Measurements from ENCODE around the gene KLHL26.

The KLHL26 gene

DNA sequence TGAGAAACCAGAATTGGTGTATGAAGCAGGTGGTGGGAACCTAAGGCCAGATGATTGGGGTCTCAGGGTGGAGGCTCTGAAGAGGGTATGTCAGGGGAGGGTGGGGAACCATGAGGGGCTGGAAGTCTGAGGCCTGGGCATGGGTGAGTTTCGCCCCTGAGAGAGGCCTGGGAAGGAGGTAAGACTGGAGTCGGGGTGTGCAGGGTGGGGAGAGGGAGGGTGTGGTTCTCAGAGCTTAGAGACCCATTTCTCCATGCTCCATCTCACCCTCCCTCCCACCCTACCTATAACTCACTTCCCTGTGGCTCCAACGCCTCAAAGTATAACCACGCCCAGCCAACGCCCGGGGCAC, 1.0 kb upstream of the KLHL26 start:
- Histone ChIP-seq H4K20me1 (ENCODE audit: insufficient read depth, low read length) (no peaks in the 10 kb centered on the region), H3K36me3 (replicated peaks; ENCODE audit: insufficient read depth, low read length) (no peaks in the 10 kb centered on the region), H3F3A (ENCODE audit: insufficient read depth, low read length) (no peaks in the 10 kb centered on the region), H3K9ac (ENCODE audit: low read length) (no peak overlapping the region), H2AFZ (ENCODE audit: low read length) (no peak overlapping the region), H3K9me2 (replicated peaks; ENCODE audit: insufficient read depth, low read length) (no peaks in the 10 kb centered on the region), H3K4me2 (ENCODE audit: low read depth, low read length) (no peak overlapping the region), H3K79me2 (ENCODE audit: low read length) (peaks cover 32% of the 10 kb centered on the region), H3K4me1 (ENCODE audit: low read length) (peaks cover 23% of the 10 kb centered on the region), H3K27ac (ENCODE audit: low read length) (no peak overlapping the region), H3K27me3 (replicated peaks; ENCODE audit: insufficient read depth, low read length) (no peaks in the 10 kb centered on the region), H3K9me3 (replicated peaks; ENCODE audit: insufficient read depth, low read length) (no peaks in the 10 kb centered on the region), H3K4me3 (ENCODE audit: low read length) (no peak overlapping the region)
- DNase-seq, result no peak
- TF ChIP-seq EZH2phosphoT487 (IDR thresholded peaks at IDR 0.05; ENCODE audit: low read length) (no peak), EZH2 (optimal IDR thresholded peaks at IDR 0.05; ENCODE audit: low read depth, low read length) (no peak)
- TF ChIP-seq, protein P1, sequence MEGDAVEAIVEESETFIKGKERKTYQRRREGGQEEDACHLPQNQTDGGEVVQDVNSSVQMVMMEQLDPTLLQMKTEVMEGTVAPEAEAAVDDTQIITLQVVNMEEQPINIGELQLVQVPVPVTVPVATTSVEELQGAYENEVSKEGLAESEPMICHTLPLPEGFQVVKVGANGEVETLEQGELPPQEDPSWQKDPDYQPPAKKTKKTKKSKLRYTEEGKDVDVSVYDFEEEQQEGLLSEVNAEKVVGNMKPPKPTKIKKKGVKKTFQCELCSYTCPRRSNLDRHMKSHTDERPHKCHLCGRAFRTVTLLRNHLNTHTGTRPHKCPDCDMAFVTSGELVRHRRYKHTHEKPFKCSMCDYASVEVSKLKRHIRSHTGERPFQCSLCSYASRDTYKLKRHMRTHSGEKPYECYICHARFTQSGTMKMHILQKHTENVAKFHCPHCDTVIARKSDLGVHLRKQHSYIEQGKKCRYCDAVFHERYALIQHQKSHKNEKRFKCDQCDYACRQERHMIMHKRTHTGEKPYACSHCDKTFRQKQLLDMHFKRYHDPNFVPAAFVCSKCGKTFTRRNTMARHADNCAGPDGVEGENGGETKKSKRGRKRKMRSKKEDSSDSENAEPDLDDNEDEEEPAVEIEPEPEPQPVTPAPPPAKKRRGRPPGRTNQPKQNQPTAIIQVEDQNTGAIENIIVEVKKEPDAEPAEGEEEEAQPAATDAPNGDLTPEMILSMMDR (IDR thresholded peaks at IDR 0.05; ENCODE audit: low read length), result no peak

DNA sequence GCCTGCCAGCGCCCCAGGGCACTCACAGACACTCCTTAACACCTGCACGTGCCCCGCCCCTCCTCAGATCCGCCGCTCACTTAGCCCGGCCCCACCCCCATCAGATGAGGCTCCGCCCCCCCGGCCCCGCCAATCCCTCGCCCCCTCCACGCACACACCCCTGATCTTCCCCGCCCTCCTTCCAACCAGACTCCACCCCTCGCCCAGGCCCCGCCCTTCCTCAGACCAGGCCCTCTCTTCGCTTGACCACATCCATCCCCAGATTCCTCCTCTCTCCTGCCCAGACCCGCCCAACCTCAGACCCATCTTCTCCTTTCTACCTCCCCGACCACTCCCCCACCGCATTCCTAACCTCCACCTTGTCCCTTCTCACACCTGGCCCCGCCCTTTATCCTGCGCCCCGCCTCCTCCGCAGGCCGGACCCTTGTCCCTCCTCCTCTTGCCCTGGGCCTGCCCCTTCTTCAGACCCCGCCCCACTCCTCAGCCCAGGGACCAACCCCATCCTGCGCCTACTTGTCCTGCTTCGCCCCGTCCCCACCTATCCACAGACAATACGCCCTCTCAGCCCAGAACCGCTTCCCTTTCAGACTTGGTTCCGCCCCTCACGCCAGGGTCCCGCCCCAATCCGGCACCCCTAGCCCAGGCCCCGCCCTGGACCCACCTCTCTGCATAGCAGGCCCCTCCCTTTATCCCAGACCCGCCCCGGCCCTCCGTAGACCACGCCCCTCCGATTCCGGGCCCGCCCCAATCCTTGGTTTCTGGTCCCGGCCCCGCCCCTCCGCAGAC, 452 bp upstream of the KLHL26 start:
- Histone ChIP-seq H3F3A (ENCODE audit: insufficient read depth, low read length) (no peaks in the 10 kb centered on the region), H3K79me2 (ENCODE audit: low read length) (peaks cover 34% of the 10 kb centered on the region), H3K4me2 (ENCODE audit: low read depth, low read length) (peak overlapping the region; percentile 76), H3K9me3 (replicated peaks; ENCODE audit: insufficient read depth, low read length) (no peaks in the 10 kb centered on the region), H3K27ac (ENCODE audit: low read length) (peak overlapping the region; percentile 52; the same call in 1 of the 2 replicates), H3K36me3 (replicated peaks; ENCODE audit: insufficient read depth, low read length) (no peaks in the 10 kb centered on the region), H3K9ac (ENCODE audit: low read length) (peak overlapping the region; percentile 38; the same call in 1 of the 2 replicates), H2AFZ (ENCODE audit: low read length) (peak overlapping the region; percentile 95), H3K9me2 (replicated peaks; ENCODE audit: insufficient read depth, low read length) (no peaks in the 10 kb centered on the region), H3K4me3 (ENCODE audit: low read length) (peak overlapping the region; percentile 98), H3K27me3 (replicated peaks; ENCODE audit: insufficient read depth, low read length) (no peaks in the 10 kb centered on the region), H4K20me1 (ENCODE audit: insufficient read depth, low read length) (no peaks in the 10 kb centered on the region), H3K4me1 (ENCODE audit: low read length) (peaks cover 23% of the 10 kb centered on the region)
- TF ChIP-seq, protein P1 (IDR thresholded peaks at IDR 0.05; ENCODE audit: low read length), result no peak
- TF ChIP-seq EZH2 (optimal IDR thresholded peaks at IDR 0.05; ENCODE audit: low read depth, low read length), result no peak
- no peak for TF ChIP-seq EZH2phosphoT487 (IDR thresholded peaks at IDR 0.05; ENCODE audit: low read length)
- DNase-seq, result peak; percentile 92

DNA sequence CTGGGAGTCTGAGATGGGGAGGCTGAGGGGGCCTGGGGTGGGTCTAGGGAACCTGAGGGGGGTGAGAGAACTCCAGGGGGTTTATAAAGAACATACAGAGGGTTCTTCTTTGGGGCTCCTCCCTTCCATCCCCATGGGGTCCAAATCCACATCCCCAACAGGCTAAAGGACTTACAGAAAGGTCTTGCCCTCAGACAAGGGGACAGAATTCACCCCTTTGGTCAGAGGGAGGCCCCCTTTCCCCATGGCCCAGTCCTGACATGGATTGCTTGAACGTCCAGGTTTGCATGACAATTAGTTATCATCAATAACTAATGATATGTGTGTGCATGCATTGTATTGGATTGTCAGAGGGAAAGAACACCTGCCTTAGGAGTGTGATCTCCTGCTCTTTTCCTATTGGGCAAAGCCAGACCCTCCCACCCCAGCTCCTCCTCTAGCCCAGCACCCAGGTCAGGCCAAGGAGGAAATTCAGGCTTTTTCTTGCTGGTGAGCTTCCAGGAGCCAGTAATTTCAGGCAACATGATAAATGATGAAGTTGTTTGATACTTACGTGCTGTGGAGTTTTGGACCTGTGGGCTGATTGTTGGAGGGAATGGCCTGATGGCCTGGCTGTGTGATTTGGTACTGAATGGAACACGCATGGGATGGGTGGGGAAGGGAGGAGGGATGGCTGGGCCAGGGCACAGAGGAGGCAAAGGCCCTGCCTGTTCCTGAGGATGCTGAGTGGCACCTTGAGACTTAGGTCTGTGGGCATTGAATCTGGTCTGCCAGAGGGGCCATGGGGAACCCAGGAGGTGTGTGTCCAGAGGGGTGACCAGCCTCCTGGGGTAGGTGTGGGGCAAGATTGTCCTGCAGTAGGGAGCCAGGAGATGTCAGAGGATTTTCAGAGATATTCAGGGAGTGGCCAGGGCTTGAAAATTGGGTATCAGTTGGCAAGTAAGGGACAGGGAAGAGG, 1.1 kb downstream of the KLHL26 start:
- Histone ChIP-seq H3K4me1 (ENCODE audit: low read length) (peaks cover 23% of the 10 kb centered on the region), H2AFZ (ENCODE audit: low read length) (no peak overlapping the region), H3K79me2 (ENCODE audit: low read length) (peaks cover 37% of the 10 kb centered on the region), H3K9ac (ENCODE audit: low read length) (peak overlapping the region; percentile 97; the same call in 1 of the 2 replicates), H3K27me3 (replicated peaks; ENCODE audit: insufficient read depth, low read length) (no peaks in the 10 kb centered on the region), H3K4me3 (ENCODE audit: low read length) (peak overlapping the region; percentile 98), H4K20me1 (ENCODE audit: insufficient read depth, low read length) (no peaks in the 10 kb centered on the region), H3K9me3 (replicated peaks; ENCODE audit: insufficient read depth, low read length) (no peaks in the 10 kb centered on the region), H3K4me2 (ENCODE audit: low read depth, low read length) (peak overlapping the region; percentile 99), H3K36me3 (replicated peaks; ENCODE audit: insufficient read depth, low read length) (no peaks in the 10 kb centered on the region), H3F3A (ENCODE audit: insufficient read depth, low read length) (no peaks in the 10 kb centered on the region), H3K27ac (ENCODE audit: low read length) (no peak overlapping the region), H3K9me2 (replicated peaks; ENCODE audit: insufficient read depth, low read length) (no peaks in the 10 kb centered on the region)
- peak; percentile 28 for DNase-seq
- no peak for TF ChIP-seq EZH2phosphoT487 (IDR thresholded peaks at IDR 0.05; ENCODE audit: low read length)
- no peak for TF ChIP-seq EZH2 (optimal IDR thresholded peaks at IDR 0.05; ENCODE audit: low read depth, low read length)
- TF ChIP-seq, protein P1 (IDR thresholded peaks at IDR 0.05; ENCODE audit: low read length), result no peak

Measured in MM.1S (cell line).